ENCODE results near the gene ATG14.
"Not testable (repeated sequence)": the region's sequence is repeated elsewhere in the genome, so short reads cannot be mapped to it uniquely, and the experiment has no call there.

GRCh38 chr14:55383056-55383466 is 28.6 kb downstream of the ATG14 start:
- TF ChIP-seq CTCF, POLR2A (IDR thresholded peaks at IDR 0.05): not testable (repeated sequence)

Data from testis (tissue), 2 donors.